AG10803 (cell line): Measurements from ENCODE around the gene SPEG.

Experiments used
- DNase-seq: peaks from one replicate; pipeline ENCODE4 v3.0.0; 2010; ENCODE audit warnings: low read depth
- H3K4me3 ChIP-seq: 2 replicates; pipeline ENCODE4 v1.5.1; 2011; ENCODE audit warnings: mild to moderate bottlenecking, low read length, control low read depth
- TF ChIP-seq, protein P1 (sequence below): conservative IDR thresholded peaks from 2 replicates; pipeline ENCODE4 v1.5.1; 2011; ENCODE audit warnings: mild to moderate bottlenecking, low read length, control low read depth, inconsistent platforms

Gene SPEG

DNA sequence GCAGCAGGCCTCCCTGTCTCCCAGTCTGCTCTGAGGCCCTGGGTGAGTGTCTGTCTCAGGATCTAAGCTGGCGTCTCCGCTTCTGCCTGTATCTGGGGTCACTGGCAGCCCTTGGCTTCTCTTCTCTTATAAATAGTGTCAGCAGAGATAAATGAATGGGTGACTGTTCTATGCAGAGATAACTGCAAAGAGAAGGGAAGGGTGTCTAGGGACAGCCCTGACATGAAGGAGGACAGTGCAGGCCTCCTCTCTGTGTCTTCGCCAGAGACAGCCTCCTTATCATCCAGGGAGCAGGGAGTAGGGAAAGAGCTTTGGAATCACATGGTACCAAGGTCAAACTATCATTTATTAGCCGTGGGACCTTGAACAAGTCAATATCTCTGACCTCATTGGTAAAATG is 35.8 kb downstream of the SPEG start:
- DNase-seq = no peak
- TF ChIP-seq, protein P1, sequence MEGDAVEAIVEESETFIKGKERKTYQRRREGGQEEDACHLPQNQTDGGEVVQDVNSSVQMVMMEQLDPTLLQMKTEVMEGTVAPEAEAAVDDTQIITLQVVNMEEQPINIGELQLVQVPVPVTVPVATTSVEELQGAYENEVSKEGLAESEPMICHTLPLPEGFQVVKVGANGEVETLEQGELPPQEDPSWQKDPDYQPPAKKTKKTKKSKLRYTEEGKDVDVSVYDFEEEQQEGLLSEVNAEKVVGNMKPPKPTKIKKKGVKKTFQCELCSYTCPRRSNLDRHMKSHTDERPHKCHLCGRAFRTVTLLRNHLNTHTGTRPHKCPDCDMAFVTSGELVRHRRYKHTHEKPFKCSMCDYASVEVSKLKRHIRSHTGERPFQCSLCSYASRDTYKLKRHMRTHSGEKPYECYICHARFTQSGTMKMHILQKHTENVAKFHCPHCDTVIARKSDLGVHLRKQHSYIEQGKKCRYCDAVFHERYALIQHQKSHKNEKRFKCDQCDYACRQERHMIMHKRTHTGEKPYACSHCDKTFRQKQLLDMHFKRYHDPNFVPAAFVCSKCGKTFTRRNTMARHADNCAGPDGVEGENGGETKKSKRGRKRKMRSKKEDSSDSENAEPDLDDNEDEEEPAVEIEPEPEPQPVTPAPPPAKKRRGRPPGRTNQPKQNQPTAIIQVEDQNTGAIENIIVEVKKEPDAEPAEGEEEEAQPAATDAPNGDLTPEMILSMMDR = no peak
- no peak overlapping the region for H3K4me3 ChIP-seq

GRCh38 chr2:219471476-219472371 is 37.1 kb downstream of the SPEG start:
- no peak overlapping the region for H3K4me3 ChIP-seq
- TF ChIP-seq, protein P1 = no peak
- no peak for DNase-seq

DNA sequence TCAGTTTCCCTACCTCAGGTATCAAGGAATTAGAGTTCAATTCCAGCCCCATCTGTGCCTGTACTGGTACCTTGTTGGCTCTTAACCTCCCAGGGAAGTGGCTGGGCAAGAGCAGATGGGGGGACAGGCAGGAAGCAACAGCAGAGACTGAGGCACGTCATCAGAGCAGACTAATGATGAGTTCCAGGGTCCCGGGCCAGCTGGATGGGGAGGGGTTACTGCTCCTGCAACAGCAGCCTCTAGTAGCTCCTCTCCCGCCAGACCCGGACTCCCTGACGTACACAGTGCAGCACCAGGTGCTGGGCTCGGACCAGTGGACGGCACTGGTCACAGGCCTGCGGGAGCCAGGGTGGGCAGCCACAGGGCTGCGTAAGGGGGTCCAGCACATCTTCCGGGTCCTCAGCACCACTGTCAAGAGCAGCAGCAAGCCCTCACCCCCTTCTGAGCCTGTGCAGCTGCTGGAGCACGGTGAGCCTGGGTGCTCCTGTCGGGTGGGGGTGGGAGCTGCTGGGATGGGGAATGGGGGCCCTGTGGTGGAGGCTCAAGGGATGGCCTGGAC is 38.1 kb downstream of the SPEG start:
- DNase-seq = no peak
- TF ChIP-seq, protein P1 = no peak
- no peak overlapping the region for H3K4me3 ChIP-seq

DNA sequence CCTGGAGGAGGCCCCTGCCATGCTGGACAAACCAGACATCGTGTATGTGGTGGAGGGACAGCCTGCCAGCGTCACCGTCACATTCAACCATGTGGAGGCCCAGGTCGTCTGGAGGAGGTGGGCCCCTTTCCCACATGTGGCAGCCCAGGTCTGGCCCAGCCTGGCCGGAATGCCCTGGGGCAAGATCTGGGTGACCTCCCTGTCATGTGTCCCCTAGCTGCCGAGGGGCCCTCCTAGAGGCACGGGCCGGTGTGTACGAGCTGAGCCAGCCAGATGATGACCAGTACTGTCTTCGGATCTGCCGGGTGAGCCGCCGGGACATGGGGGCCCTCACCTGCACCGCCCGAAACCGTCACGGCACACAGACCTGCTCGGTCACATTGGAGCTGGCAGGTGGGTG is 38.9 kb downstream of the SPEG start:
- no peak for DNase-seq
- TF ChIP-seq, protein P1 = no peak

DNA sequence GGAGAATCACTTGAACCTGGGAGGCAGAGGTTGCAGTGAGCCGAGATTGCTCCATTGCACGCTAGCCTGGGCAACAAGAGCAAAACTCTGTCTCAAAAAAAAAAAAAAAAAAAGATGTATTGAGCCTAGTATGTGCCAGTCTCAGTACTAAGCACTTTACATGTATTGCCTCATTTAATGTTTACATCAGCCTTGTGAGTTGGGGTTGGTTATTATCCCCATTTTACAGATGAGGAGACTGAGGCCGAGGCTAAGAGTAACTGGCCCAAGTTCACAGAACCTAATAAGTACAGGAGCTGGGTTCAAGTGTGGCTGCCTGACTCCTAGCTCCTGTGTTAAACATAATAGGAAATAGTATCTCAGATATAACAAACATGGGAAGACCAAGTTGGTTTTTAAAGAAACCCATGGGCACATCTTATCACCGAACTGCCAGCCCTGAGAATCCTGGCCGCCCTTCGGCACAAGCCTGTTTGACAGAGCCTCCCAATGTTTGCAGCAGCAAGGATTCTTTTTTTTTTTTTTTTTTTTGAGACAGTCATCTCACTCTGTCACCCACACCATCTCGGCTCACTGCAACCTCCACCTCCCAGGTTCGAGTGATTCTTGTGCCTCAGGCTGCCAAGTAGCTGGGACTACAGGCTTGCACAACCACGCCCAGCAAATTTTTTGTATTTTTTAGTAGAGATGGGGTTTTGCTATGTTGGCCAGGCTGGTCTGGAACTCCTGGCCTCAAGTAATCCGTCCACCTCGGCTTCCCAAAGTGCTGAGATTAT is 39.8 kb downstream of the SPEG start:
- TF ChIP-seq, protein P1 = no peak
- DNase-seq = no peak

More for the DNA sequence above, 38.9 kb downstream of the SPEG start:
- no peak overlapping the region for H3K4me3 ChIP-seq

GRCh38 chr2:219475278-219475677 is 40.6 kb downstream of the SPEG start:
- TF ChIP-seq, protein P1 = no peak
- no peak overlapping the region for H3K4me3 ChIP-seq
- no peak for DNase-seq

More for the DNA sequence above, 39.8 kb downstream of the SPEG start:
- no peak overlapping the region for H3K4me3 ChIP-seq
